ENCODE results near the gene LIN7C. TPM values are rescaled to one million over a fixed set of nuclear protein-coding genes. Genes with fewer than 3 reads are reported as not detected.

The LIN7C gene
- total and polyA plus RNA-seq, 2 of the 8 experiments (the other 6 are each of a cell fraction or from before 2014, with no cell fraction given), result 10.5 to 42.7 TPM

- Histone ChIP-seq H3K4me3 (ENCODE audit: extremely low read depth in 1 of 4, insufficient read depth in 2 of 4, low read depth in 3 of 4, low read length in 4 of 4) (no peak overlapping the region), H2BK15ac (ENCODE audit: low read length) (no peak overlapping the region), H3K27ac (ENCODE audit: low read depth, low read length) (no peak overlapping the region), H2AFZ (ENCODE audit: low read length) (no peak overlapping the region), H3K79me2 (ENCODE audit: control insufficient read depth in 1 of 2, insufficient read depth in 2 of 2, low read length in 2 of 2) (no peaks in the 10 kb centered on the region), H4K5ac (ENCODE audit: insufficient read length, low read depth, low read length) (no peak overlapping the region), H2AK5ac (ENCODE audit: low read depth, low read length) (no peak overlapping the region), H2BK12ac (ENCODE audit: low read depth, low read length) (no peak overlapping the region), H3K27me3 (replicated peaks in 1 of 4; ENCODE audit: control insufficient read depth in 3 of 4, extremely low read depth in 1 of 4, insufficient read depth in 3 of 4, low read length in 3 of 4) (no peaks in the 10 kb centered on the region), H3K14ac (ENCODE audit: insufficient read length) (no peak overlapping the region), H2BK20ac (ENCODE audit: low read length) (no peak overlapping the region), H4K20me1 (replicated peaks in 1 of 2; ENCODE audit: control insufficient read depth in 1 of 2, insufficient read depth in 2 of 2, low read length in 2 of 2) (no peaks in the 10 kb centered on the region), H3K9ac (replicated peaks in 1 of 4; ENCODE audit: extremely low read depth in 1 of 4, low read depth in 3 of 4, low read length in 3 of 4) (no peak overlapping the region), H2BK120ac (replicated peaks; ENCODE audit: low read depth, low read length) (no peak overlapping the region), H3K23me2 (ENCODE audit: low read depth, low read length) (no peaks in the 10 kb centered on the region; the same call in 1 of the 2 replicates), H3K9me3 (ENCODE audit: insufficient read depth in 2 of 2, low read depth in 1 of 2, low read length in 1 of 2) (no peaks in the 10 kb centered on the region), H3K4me2 (ENCODE audit: insufficient read depth in 1 of 2, low read depth in 2 of 2, low read length in 2 of 2) (no peak overlapping the region), H3K36me3 (ENCODE audit: control insufficient read depth in 2 of 4, insufficient read depth in 4 of 4, low read length in 3 of 4) (no peaks in the 10 kb centered on the region), H3K79me1 (ENCODE audit: low read depth, low read length) (no peaks in the 10 kb centered on the region), H4K91ac (replicated peaks; ENCODE audit: insufficient read length, low read length) (no peak overlapping the region), H3K23ac (ENCODE audit: insufficient read length) (no peak overlapping the region), H3K56ac (replicated peaks; ENCODE audit: insufficient read length, low read depth, low read length) (no peak overlapping the region), H3K4ac (replicated peaks; ENCODE audit: insufficient read length, low read depth, low read length) (no peak overlapping the region), H3K4me1 (replicated peaks in 1 of 4; ENCODE audit: control insufficient read depth in 3 of 4, insufficient read depth in 4 of 4, low read length in 3 of 4) (no peaks in the 10 kb centered on the region), H3K18ac (ENCODE audit: extremely low read depth, low read length) (no peak overlapping the region), H4K8ac (ENCODE audit: extremely low read depth, insufficient read depth, low read length) (no peak overlapping the region), H2BK5ac (ENCODE audit: low read depth, low read length) (no peak overlapping the region)
- WGBS, 2 experiments (ENCODE audit: extremely low coverage in 1 of 2, insufficient coverage in 1 of 2, insufficient read length in 1 of 2, insufficient replicate concordance in 2 of 2, low coverage in 1 of 2, low lambda C conversion rate in 2 of 2, missing lambda C conversion rate in 1 of 2), result 71% methylated on average over 3 of the region's 5 CpGs; no CpG with 5 or more reads in 1 of the 2 experiments
- peak; percentile 44; the same call in 1 of the 2 replicates for TF ChIP-seq KDM1A (IDR thresholded peaks at IDR 0.05; ENCODE audit: borderline replicate concordance, low read length)
- TF ChIP-seq SIN3A (conservative IDR thresholded peaks at IDR 0.05 in 1 of 2, IDR thresholded peaks at IDR 0.05 in 1 of 2; ENCODE audit: low read depth in 1 of 2, low read length in 2 of 2), result no peak
- TF ChIP-seq, protein P1, sequence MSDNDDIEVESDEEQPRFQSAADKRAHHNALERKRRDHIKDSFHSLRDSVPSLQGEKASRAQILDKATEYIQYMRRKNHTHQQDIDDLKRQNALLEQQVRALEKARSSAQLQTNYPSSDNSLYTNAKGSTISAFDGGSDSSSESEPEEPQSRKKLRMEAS (IDR thresholded peaks at IDR 0.05), result no peak
- peak in 2 of 3 experiments; percentile 47 to 71; a peak in 2 of 4 replicates for TF ChIP-seq CTCF (IDR thresholded peaks at IDR 0.05; ENCODE audit: control extremely low read depth in 1 of 3, insufficient read depth in 1 of 3, low read depth in 1 of 3, low read length in 3 of 3)
- TF ChIP-seq TEAD4 (IDR thresholded peaks at IDR 0.05; ENCODE audit: low read depth, low read length), result 0 out of 2 replicates have a peak, but pooled peaks have one; percentile 26
- TF ChIP-seq RAD21 (IDR thresholded peaks at IDR 0.05 in 1 of 2, conservative IDR thresholded peaks at IDR 0.05 in 1 of 2; ENCODE audit: low read depth in 2 of 2, low read length in 2 of 2), result peak; percentile 43 to 58; a peak in 3 of 4 replicates
- TF ChIP-seq TAF1 (IDR thresholded peaks at IDR 0.05; ENCODE audit: low read depth, low read length), result no peak
- no peak for TF ChIP-seq CEBPB (IDR thresholded peaks at IDR 0.05; ENCODE audit: low read depth, low read length)
- FAIRE-seq (peak; percentile 36), DNase-seq (ENCODE audit: low read depth in 1 of 2, low spot score in 2 of 2) (peak in 1 of 2 experiments; percentile 48)
- POLR2A ChIA-PET (ENCODE audit: partially characterized antibody), result interaction anchor here (1.5 to 1.6 kb wide), 2 partner anchors 89 to 101 kb away, joined by 3 to 4 read pairs; no protein-coding TSS in a partner anchor
- CTCF ChIA-PET (ENCODE audit: partially characterized antibody), result interaction anchor here (0.7 to 2.5 kb wide), 14 partner anchors 9 to 501 kb away, joined by 3 to 19 read pairs (median 4); no protein-coding TSS in a partner anchor
Measured at GRCh38 chr11:27524155-27524554, 17.6 kb upstream of the LIN7C start.
